ENCODE measurements around the gene ANKS6.

ANKS6 gene

GRCh38 chr9:98728500-98728899 lies 67.9 kb downstream of the ANKS6 start:
- no peak for DNase-seq

- DNase-seq: no peak
Measured at GRCh38 chr9:98727428-98727827, 68.9 kb downstream of the ANKS6 start.

- DNase-seq: peak; percentile 40
Measured at GRCh38 chr9:98726735-98727134, 69.6 kb downstream of the ANKS6 start.

GRCh38 chr9:98724810-98725530 lies 71.4 kb downstream of the ANKS6 start:
- no peak for DNase-seq

- DNase-seq: no peak
Measured at GRCh38 chr9:98721643-98722042, 74.7 kb downstream of the ANKS6 start.

- no peak for DNase-seq
Measured at GRCh38 chr9:98720402-98720801, 76.0 kb downstream of the ANKS6 start.

- DNase-seq: no peak
Measured at GRCh38 chr9:98719055-98719454, 77.3 kb downstream of the ANKS6 start.

- no peak for DNase-seq
Measured at GRCh38 chr9:98714833-98715232, 81.5 kb downstream of the ANKS6 start.

GRCh38 chr9:98712987-98713386 lies 83.4 kb downstream of the ANKS6 start:
- DNase-seq: no peak

GRCh38 chr9:98709968-98710965 lies 86.1 kb downstream of the ANKS6 start:
- peak; percentile 39 for DNase-seq

GRCh38 chr9:98708933-98709911 lies 87.1 kb downstream of the ANKS6 start, which contains the start of gene GABBR2:
TSS of gene GABBR2 (minus strand) at chr9:98708935. CDS start at chr9:98708737, 198 bp downstream.
- DNase-seq: no peak

GRCh38 chr9:98708103-98708932 lies 88.0 kb downstream of the ANKS6 start:
- DNase-seq: no peak

- peak; percentile 68 for DNase-seq
Measured at GRCh38 chr9:98707166-98708102, 88.9 kb downstream of the ANKS6 start.

GRCh38 chr9:98706651-98707165 lies 89.6 kb downstream of the ANKS6 start:
- DNase-seq: no peak

GRCh38 chr9:98702835-98703380 lies 93.4 kb downstream of the ANKS6 start:
- no peak for DNase-seq

- no peak for DNase-seq
Measured at GRCh38 chr9:98702340-98702739, 94.0 kb downstream of the ANKS6 start.

- no peak for DNase-seq
Measured at GRCh38 chr9:98701576-98701975, 94.8 kb downstream of the ANKS6 start.

GRCh38 chr9:98700801-98701200 lies 95.6 kb downstream of the ANKS6 start:
- no peak for DNase-seq

- DNase-seq: no peak
Measured at GRCh38 chr9:98698856-98699255, 97.5 kb downstream of the ANKS6 start.

GRCh38 chr9:98694943-98695342 lies 101.4 kb downstream of the ANKS6 start:
- DNase-seq: no peak
